ENCODE data around the gene MICAL2.

Gene MICAL2

DNA sequence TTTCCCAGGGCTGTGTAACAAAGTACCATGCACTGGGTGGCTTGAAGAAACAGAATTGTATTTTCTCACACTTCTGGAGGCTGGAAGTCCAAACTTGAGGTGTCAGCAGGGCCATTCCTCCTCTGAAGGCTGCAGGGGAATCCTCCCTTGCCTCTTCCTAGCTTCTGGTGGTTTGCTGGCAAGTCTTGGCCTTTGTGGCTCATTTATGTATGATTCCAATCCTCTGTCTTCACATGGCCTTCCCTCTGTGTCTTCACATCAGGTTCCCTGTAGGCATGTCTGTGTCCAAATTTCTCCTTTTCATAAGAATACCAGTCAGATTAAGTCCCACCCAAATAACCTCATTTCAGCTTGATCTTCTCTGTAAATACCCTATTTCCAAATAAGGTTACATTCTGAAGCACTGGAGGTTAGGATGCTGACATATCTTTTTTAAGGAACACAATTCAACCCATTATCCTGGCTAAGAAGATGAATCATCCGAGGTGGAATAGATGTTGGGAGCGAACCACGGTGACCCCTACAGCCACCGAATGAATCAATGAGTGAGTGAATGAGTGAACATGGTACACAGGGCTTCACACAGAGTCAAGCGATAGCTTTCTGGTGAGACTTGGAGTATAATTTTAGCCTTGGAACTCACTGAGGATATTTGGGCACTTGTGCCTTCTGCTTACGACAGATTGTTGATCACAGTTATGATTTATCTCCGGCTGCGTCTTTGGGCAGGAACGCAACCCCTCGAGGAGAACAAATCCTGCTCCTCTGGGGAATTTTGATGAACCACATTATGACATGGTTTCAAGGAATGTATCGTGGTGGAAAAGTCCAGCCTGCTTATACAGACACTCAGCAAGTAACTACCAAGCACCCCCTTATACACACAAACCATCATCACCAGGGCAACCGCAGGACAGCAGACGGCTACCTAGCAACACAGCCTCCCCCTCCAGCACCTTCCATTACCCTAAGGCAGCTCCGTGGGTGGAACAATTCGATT is 34.3 kb upstream of the MICAL2 start:
- TF ChIP-seq ZFP3 (CRISPR knock-in tag; IDR thresholded peaks at IDR 0.05) (no peak), ZC3H10 (CRISPR knock-in tag; IDR thresholded peaks at IDR 0.05) (0 out of 2 replicates have a peak, but pooled peaks have one; percentile 39)
- peak; percentile 86 for ATAC-seq

DNA sequence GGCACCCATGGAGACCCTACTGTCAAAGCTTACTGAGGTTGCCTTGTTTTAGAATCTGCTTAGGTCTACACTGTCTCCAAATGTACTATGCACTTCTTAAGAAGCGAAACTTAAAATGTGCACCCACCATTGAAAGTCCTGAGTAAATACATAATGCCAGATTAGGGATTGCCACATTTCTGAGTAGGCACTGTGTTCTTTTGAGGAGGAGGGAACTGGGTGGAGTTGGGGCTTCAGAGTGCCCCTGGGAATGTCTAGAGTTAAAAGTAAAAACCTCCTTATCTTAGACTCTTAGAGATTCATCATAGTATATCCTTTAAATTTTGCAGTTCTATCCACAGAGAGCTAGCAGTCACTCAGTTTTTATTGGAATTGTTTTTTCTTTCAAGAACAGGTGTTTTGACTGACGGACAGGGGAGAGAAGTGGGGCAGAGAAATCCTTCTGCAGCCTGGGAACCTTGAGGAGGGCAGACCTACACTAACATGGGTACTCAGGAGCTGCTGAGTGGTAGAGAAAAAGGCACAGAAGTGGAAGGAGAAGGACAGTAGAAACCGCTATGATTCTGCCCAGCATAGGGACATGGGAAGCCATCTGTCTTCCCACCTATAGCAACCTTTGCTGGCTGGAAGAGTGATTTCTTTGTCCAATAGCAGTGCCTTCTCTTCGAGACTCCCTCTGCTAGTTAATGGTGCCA is 33.4 kb upstream of the MICAL2 start:
- no peak for ATAC-seq
- TF ChIP-seq, protein P1, sequence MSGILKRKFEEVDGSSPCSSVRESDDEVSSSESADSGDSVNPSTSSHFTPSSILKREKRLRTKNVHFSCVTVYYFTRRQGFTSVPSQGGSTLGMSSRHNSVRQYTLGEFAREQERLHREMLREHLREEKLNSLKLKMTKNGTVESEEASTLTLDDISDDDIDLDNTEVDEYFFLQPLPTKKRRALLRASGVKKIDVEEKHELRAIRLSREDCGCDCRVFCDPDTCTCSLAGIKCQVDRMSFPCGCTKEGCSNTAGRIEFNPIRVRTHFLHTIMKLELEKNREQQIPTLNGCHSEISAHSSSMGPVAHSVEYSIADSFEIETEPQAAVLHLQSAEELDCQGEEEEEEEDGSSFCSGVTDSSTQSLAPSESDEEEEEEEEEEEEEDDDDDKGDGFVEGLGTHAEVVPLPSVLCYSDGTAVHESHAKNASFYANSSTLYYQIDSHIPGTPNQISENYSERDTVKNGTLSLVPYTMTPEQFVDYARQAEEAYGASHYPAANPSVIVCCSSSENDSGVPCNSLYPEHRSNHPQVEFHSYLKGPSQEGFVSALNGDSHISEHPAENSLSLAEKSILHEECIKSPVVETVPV (CRISPR knock-in tag; IDR thresholded peaks at IDR 0.05): no peak
- TF ChIP-seq BACH2 (CRISPR knock-in tag; IDR thresholded peaks at IDR 0.05; ENCODE audit: borderline replicate concordance) (no peak), ZNF70 (CRISPR knock-in tag; IDR thresholded peaks at IDR 0.05) (no peak), ZNF565 (CRISPR knock-in tag; conservative IDR thresholded peaks at IDR 0.05; ENCODE audit: low read depth) (no peak), CSDC2 (CRISPR knock-in tag; IDR thresholded peaks at IDR 0.05) (no peak), ZFP30 (CRISPR knock-in tag; IDR thresholded peaks at IDR 0.05) (no peak), RARB (CRISPR knock-in tag; IDR thresholded peaks at IDR 0.05) (no peak), GLIS3 (CRISPR knock-in tag; IDR thresholded peaks at IDR 0.05) (no peak), ZNF8 (CRISPR knock-in tag; IDR thresholded peaks at IDR 0.05) (no peak), OSR1 (CRISPR knock-in tag; IDR thresholded peaks at IDR 0.05) (no peak), TCF4 (CRISPR knock-in tag; IDR thresholded peaks at IDR 0.05; ENCODE audit: borderline replicate concordance) (no peak), ARNTL (CRISPR knock-in tag; IDR thresholded peaks at IDR 0.05; ENCODE audit: borderline replicate concordance, low read depth) (no peak), ISL1 (CRISPR knock-in tag; IDR thresholded peaks at IDR 0.05) (no peak), ZFP3 (CRISPR knock-in tag; IDR thresholded peaks at IDR 0.05) (no peak), SNAI2 (CRISPR knock-in tag; IDR thresholded peaks at IDR 0.05) (no peak)
- TF ChIP-seq, protein P2, sequence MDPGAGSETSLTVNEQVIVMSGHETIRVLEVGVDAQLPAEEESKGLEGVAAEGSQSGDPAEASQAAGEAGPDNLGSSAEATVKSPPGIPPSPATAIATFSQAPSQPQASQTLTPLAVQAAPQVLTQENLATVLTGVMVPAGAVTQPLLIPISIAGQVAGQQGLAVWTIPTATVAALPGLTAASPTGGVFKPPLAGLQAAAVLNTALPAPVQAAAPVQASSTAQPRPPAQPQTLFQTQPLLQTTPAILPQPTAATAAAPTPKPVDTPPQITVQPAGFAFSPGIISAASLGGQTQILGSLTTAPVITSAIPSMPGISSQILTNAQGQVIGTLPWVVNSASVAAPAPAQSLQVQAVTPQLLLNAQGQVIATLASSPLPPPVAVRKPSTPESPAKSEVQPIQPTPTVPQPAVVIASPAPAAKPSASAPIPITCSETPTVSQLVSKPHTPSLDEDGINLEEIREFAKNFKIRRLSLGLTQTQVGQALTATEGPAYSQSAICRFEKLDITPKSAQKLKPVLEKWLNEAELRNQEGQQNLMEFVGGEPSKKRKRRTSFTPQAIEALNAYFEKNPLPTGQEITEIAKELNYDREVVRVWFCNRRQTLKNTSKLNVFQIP (CRISPR knock-in tag; IDR thresholded peaks at IDR 0.05; ENCODE audit: borderline replicate concordance, low read depth): no peak
- TF ChIP-seq, protein P3, sequence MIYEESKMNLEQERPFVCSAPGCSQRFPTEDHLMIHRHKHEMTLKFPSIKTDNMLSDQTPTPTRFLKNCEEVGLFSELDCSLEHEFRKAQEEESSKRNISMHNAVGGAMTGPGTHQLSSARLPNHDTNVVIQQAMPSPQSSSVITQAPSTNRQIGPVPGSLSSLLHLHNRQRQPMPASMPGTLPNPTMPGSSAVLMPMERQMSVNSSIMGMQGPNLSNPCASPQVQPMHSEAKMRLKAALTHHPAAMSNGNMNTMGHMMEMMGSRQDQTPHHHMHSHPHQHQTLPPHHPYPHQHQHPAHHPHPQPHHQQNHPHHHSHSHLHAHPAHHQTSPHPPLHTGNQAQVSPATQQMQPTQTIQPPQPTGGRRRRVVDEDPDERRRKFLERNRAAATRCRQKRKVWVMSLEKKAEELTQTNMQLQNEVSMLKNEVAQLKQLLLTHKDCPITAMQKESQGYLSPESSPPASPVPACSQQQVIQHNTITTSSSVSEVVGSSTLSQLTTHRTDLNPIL (CRISPR knock-in tag; IDR thresholded peaks at IDR 0.05; ENCODE audit: low read depth): no peak
- TF ChIP-seq, protein P4, sequence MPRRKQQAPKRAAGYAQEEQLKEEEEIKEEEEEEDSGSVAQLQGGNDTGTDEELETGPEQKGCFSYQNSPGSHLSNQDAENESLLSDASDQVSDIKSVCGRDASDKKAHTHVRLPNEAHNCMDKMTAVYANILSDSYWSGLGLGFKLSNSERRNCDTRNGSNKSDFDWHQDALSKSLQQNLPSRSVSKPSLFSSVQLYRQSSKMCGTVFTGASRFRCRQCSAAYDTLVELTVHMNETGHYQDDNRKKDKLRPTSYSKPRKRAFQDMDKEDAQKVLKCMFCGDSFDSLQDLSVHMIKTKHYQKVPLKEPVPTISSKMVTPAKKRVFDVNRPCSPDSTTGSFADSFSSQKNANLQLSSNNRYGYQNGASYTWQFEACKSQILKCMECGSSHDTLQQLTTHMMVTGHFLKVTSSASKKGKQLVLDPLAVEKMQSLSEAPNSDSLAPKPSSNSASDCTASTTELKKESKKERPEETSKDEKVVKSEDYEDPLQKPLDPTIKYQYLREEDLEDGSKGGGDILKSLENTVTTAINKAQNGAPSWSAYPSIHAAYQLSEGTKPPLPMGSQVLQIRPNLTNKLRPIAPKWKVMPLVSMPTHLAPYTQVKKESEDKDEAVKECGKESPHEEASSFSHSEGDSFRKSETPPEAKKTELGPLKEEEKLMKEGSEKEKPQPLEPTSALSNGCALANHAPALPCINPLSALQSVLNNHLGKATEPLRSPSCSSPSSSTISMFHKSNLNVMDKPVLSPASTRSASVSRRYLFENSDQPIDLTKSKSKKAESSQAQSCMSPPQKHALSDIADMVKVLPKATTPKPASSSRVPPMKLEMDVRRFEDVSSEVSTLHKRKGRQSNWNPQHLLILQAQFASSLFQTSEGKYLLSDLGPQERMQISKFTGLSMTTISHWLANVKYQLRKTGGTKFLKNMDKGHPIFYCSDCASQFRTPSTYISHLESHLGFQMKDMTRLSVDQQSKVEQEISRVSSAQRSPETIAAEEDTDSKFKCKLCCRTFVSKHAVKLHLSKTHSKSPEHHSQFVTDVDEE (CRISPR knock-in tag; IDR thresholded peaks at IDR 0.05): no peak

DNA sequence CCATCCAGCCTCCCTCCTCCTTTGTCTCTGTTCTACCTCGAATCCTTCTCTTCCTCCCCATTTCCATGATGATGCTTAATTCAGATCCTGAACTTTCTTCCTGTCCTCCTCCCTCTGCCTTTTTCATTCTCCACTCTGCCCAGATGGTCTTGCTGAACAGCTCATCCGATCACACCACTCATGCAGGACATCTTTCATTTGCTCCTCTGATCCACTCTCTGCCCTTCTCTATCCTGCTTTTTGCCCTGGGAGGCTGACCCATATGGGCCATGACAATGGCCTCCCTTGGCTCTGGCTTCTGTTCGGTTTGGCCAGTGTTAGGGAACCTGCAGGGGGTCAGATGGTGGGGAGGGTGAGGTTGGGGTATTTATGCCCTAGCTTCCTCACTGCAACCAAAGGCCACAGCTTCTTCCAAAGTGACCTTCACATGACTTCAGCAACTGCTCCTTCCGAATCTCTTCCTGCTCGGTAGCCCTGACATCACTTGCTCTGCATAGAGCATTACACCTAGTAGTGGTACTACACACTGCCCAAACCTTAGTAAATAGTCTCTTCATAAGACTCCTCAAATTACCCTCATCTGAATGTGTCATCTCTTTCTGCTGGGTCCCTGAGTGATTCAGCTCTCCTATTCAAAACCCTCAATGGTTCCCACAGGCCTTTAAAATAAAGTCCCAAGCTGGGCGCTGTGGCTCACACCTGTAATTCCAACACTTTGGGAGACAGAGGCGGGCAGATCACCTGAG is 32.7 kb upstream of the MICAL2 start:
- TF ChIP-seq ZFP3 (CRISPR knock-in tag; IDR thresholded peaks at IDR 0.05): no peak
- TF ChIP-seq, protein P1 (CRISPR knock-in tag; IDR thresholded peaks at IDR 0.05): no peak
- TF ChIP-seq ARNTL (CRISPR knock-in tag; IDR thresholded peaks at IDR 0.05; ENCODE audit: borderline replicate concordance, low read depth): no peak
- TF ChIP-seq, protein P3 (CRISPR knock-in tag; IDR thresholded peaks at IDR 0.05; ENCODE audit: low read depth): no peak
- TF ChIP-seq SNAI2 (CRISPR knock-in tag; IDR thresholded peaks at IDR 0.05): no peak
- TF ChIP-seq ZFP30 (CRISPR knock-in tag; IDR thresholded peaks at IDR 0.05): no peak
- no peak for TF ChIP-seq ISL1 (CRISPR knock-in tag; IDR thresholded peaks at IDR 0.05)
- TF ChIP-seq BACH2 (CRISPR knock-in tag; IDR thresholded peaks at IDR 0.05; ENCODE audit: borderline replicate concordance): no peak
- no peak for TF ChIP-seq ZNF565 (CRISPR knock-in tag; conservative IDR thresholded peaks at IDR 0.05; ENCODE audit: low read depth)
- no peak for TF ChIP-seq TCF4 (CRISPR knock-in tag; IDR thresholded peaks at IDR 0.05; ENCODE audit: borderline replicate concordance)
- TF ChIP-seq, protein P2 (CRISPR knock-in tag; IDR thresholded peaks at IDR 0.05; ENCODE audit: borderline replicate concordance, low read depth): no peak
- no peak for TF ChIP-seq OSR1 (CRISPR knock-in tag; IDR thresholded peaks at IDR 0.05)
- no peak for ATAC-seq
